Smooth muscle cell (in vitro differentiated cells): ENCODE data around the gene SLC38A10. TPM values are rescaled to one million over a fixed set of nuclear protein-coding genes. Genes with fewer than 3 reads are reported as not detected.

Experiments
- DNase-seq: peaks from one replicate; lab custom pipeline; 2025; ENCODE audit not compliant: unreplicated experiment; lab: John Stamatoyannopoulos, UW
- H2AFZ ChIP-seq: fragments of 200-600 bp; sonication (generic); 2 replicates; pipeline ENCODE4 v1.6.0; 2016; ENCODE audit warnings: antibody characterized with exemption, low read depth, mild to moderate bottlenecking
- H3F3A ChIP-seq: fragments of 200-600 bp; sonication (generic); 2 replicates; pipeline ENCODE4 v1.6.0; 2017; ENCODE audit warnings: antibody characterized with exemption, low read depth
- H3K27ac ChIP-seq: fragments of 200-600 bp; sonication (generic); 2 replicates; pipeline ENCODE4 v1.5.1; 2016; ENCODE audit warnings: low read depth, mild to moderate bottlenecking
- H3K27me3 ChIP-seq: fragments of 200-600 bp; sonication (generic); 2 replicates; pipeline ENCODE4 v1.6.1; 2016; ENCODE audit warnings: low read depth, mild to moderate bottlenecking
- H3K36me3 ChIP-seq: fragments of 200-600 bp; sonication (generic); 2 replicates; pipeline ENCODE4 v1.5.1; 2016; ENCODE audit warnings: low read depth
- H3K4me1 ChIP-seq: fragments of 200-600 bp; sonication (generic); 2 replicates; pipeline ENCODE4 v1.5.1; 2016; ENCODE audit warnings: low read depth
- H3K4me2 ChIP-seq: fragments of 200-600 bp; sonication (generic); 2 replicates; pipeline ENCODE4 v1.6.0; 2016; ENCODE audit warnings: mild to moderate bottlenecking
- H3K4me3 ChIP-seq: fragments of 200-600 bp; sonication (generic); 2 replicates; pipeline ENCODE4 v1.5.1; 2016; ENCODE audit warnings: mild to moderate bottlenecking
- H3K79me2 ChIP-seq: fragments of 200-600 bp; sonication (generic); 2 replicates; pipeline ENCODE4 v1.6.0; 2016; ENCODE audit warnings: low read depth, mild to moderate bottlenecking
- H3K9ac ChIP-seq: fragments of 200-600 bp; sonication (generic); 2 replicates; pipeline ENCODE4 v1.6.0; 2016; ENCODE audit warnings: low read depth
- H3K9me3 ChIP-seq: fragments of 200-600 bp; sonication (generic); replicated peaks from 2 replicates; pipeline ENCODE4 v1.5.1; 2016; ENCODE audit warnings: low read depth
- H4K20me1 ChIP-seq: fragments of 200-600 bp; sonication (generic); 2 replicates; pipeline ENCODE4 v1.6.0; 2016; ENCODE audit warnings: low read depth
- WGBS: methylation state at CpG from one replicate; pipeline ENCODE4 v1.1.7; 2016; ENCODE audit warnings: low lambda C conversion rate; 5-methylcytosine and 5-hydroxymethylcytosine counted together
- polyA plus RNA-seq: library from polyadenylated mRNA; unstranded; fragments of >200 nt; fragmentation: Nextera tagmentation; extraction: Ambion mirVana; gene quantifications from 2 replicates; pipeline ENCODE4 v1.2.1, GENCODE V29; 2016
- total RNA-seq: library from RNA; depleted of rRNA; stranded (reverse); fragments of >200 nt; gene quantifications from 2 replicates; pipeline ENCODE4 v1.2.3, GENCODE V29; 2014
- TF ChIP-seq, protein P1 (sequence below): fragments of 200-600 bp; sonication (generic); IDR thresholded peaks from 2 replicates; pipeline ENCODE4 v1.5.1; 2017; ENCODE audit warnings: borderline replicate concordance, mild to moderate bottlenecking, antibody characterized with exemption; ENCODE audit not compliant: insufficient read depth, poor library complexity, severe bottlenecking

Gene SLC38A10
- total and polyA plus RNA-seq, 2 experiments from 2014 or later: 61.6 to 97.1 TPM

DNA sequence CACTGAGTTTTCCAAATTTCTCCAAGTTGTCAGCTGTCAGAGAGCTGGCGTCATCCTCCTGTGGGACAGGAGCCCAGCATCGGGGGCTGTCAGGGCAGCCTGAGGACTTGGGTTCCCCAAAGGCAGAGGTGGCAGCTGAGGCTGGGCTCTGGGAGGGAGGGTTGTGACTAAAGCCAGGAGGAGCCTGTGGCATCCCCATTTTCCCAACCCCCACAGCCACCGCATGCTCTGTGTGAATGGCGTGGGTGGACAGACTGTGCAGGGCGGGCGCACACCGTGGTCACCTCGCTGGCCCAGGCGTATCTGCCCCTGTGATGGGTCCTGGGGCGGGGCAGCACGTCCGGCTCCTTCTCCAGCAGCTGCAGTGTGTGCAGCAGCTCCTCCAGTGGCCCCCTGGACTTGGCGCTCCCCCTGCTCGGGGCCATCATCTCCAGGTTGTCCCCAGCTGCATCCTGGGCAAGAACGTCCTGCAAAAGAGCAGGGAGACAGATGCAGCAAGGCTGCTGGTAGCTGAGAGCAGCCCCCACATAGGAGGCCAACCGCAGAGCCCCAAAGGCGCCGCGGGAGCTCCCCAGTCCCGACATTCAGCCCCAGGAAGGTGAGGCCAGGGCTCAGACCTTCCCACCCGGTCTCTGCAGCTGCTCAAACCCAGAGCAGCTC is 97.1 kb downstream of the SLC38A10 start:
- Histone ChIP-seq H3K9me3 (no peaks in the 10 kb centered on the region), H3K4me3 (no peak overlapping the region), H4K20me1 (no peaks in the 10 kb centered on the region), H3K79me2 (no peaks in the 10 kb centered on the region), H3K4me2 (no peak overlapping the region), H3K9ac (no peak overlapping the region), H2AFZ (no peak overlapping the region), H3K27me3 (no peaks in the 10 kb centered on the region), H3K27ac (no peak overlapping the region), H3K36me3 (no peaks in the 10 kb centered on the region), H3F3A (no peaks in the 10 kb centered on the region), H3K4me1 (no peaks in the 10 kb centered on the region)
- 94% methylated on average over 17 of the region's 21 CpGs for WGBS
- TF ChIP-seq, protein P1, sequence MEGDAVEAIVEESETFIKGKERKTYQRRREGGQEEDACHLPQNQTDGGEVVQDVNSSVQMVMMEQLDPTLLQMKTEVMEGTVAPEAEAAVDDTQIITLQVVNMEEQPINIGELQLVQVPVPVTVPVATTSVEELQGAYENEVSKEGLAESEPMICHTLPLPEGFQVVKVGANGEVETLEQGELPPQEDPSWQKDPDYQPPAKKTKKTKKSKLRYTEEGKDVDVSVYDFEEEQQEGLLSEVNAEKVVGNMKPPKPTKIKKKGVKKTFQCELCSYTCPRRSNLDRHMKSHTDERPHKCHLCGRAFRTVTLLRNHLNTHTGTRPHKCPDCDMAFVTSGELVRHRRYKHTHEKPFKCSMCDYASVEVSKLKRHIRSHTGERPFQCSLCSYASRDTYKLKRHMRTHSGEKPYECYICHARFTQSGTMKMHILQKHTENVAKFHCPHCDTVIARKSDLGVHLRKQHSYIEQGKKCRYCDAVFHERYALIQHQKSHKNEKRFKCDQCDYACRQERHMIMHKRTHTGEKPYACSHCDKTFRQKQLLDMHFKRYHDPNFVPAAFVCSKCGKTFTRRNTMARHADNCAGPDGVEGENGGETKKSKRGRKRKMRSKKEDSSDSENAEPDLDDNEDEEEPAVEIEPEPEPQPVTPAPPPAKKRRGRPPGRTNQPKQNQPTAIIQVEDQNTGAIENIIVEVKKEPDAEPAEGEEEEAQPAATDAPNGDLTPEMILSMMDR: no peak
- no peak for DNase-seq

DNA sequence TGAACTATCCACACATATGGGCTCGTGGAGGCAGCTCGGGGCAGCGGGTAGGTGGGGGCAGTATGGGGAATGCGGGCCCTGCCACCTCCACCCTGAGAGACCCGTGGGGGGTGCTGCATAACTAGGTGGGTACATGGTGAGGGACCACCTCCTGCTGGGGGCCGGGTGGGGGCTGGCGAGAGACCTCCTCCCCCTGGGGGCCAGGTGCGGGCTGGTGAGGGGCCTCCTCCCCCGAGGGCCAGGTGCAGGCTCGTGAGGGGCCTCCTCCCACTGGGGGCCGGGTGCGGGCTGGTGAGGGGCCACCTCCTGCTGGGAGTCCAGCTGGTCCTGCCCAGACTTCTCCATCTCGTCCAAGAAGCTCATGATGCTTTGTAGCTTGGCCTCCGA is 97.7 kb downstream of the SLC38A10 start:
- Histone ChIP-seq H3K27ac (no peak overlapping the region), H3K4me2 (no peak overlapping the region), H2AFZ (no peak overlapping the region), H3K9me3 (no peaks in the 10 kb centered on the region), H3K27me3 (no peaks in the 10 kb centered on the region), H3K4me1 (no peaks in the 10 kb centered on the region), H3K9ac (no peak overlapping the region), H4K20me1 (no peaks in the 10 kb centered on the region), H3K36me3 (no peaks in the 10 kb centered on the region), H3K79me2 (no peaks in the 10 kb centered on the region), H3F3A (no peaks in the 10 kb centered on the region), H3K4me3 (no peak overlapping the region)
- no peak for DNase-seq
- WGBS: 91% methylated on average over 9 of the region's 14 CpGs
- TF ChIP-seq, protein P1: no peak

- Histone ChIP-seq H3K4me2 (no peak overlapping the region), H3K27ac (no peak overlapping the region), H4K20me1 (no peaks in the 10 kb centered on the region), H3K9me3 (no peaks in the 10 kb centered on the region), H3K36me3 (no peaks in the 10 kb centered on the region), H3K79me2 (no peaks in the 10 kb centered on the region), H3K9ac (no peak overlapping the region), H3K4me3 (no peak overlapping the region), H2AFZ (no peak overlapping the region), H3K4me1 (no peaks in the 10 kb centered on the region), H3F3A (no peaks in the 10 kb centered on the region), H3K27me3 (no peaks in the 10 kb centered on the region)
- 95% methylated on average over 45 of the region's 45 CpGs for WGBS
- DNase-seq: no peak
- TF ChIP-seq, protein P1: no peak
Observed at GRCh38 chr17:81196505-81197408, 98.3 kb downstream of the SLC38A10 start.
